AG04449 (cell line): ENCODE data around the gene SMARCA4.

ENCODE experiments used
- CTCF ChIA-PET: fragments of 350-600 bp; formaldehyde crosslinking; extraction: SDS; loops from one replicate; lab custom pipeline; 2021; ENCODE audit warnings: antibody characterized with exemption; lab: Yijun Ruan, JAX
- POLR2A ChIA-PET: fragments of 400-600, 350-600 bp; formaldehyde crosslinking; extraction: SDS; loops from one replicate; lab custom pipeline; 2020; ENCODE audit warnings: antibody characterized with exemption, inconsistent platforms; lab: Yijun Ruan, JAX
- DNase-seq: peaks from one replicate; pipeline ENCODE4 v3.0.0-alpha.2; 2010; ENCODE audit warnings: low read depth, low spot score
- H3K4me3 ChIP-seq: 2 replicates; pipeline ENCODE4 v1.5.1; 2011; ENCODE audit warnings: low read depth, mild to moderate bottlenecking, control low read depth, low read length
- CTCF ChIP-seq: IDR thresholded peaks from one replicate; pipeline ENCODE4 v1.5.1; 2011; ENCODE audit warnings: mild to moderate bottlenecking, moderate library complexity, low read length, control low read depth, inconsistent platforms; ENCODE audit not compliant: insufficient read depth; ENCODE audit errors: missing control alignments

SMARCA4 gene

GRCh38 chr19:11023016-11023415, 62.2 kb downstream of the SMARCA4 start:
- ChIA-PET CTCF (interaction anchor here (1.0 to 7.1 kb wide), 4 partner anchors 12 to 84 kb away, joined by 3 to 56 read pairs (median 3); no protein-coding TSS in a partner anchor), POLR2A (no interaction called here)
- TF ChIP-seq CTCF: no peak
- H3K4me3 ChIP-seq: no peak overlapping the region
- no peak for DNase-seq

- TF ChIP-seq CTCF: no peak
- no peak for DNase-seq
- POLR2A ChIA-PET: no interaction called here
- CTCF ChIA-PET: interaction anchor here (0.6 to 7.1 kb wide), 3 partner anchors 12 to 102 kb away, joined by 3 to 56 read pairs (median 3); no protein-coding TSS in a partner anchor
- no peak overlapping the region for H3K4me3 ChIP-seq
Observed at GRCh38 chr19:11023710-11024109, 62.9 kb downstream of the SMARCA4 start.

GRCh38 chr19:11024259-11024658, 63.4 kb downstream of the SMARCA4 start:
- no peak overlapping the region for H3K4me3 ChIP-seq
- no peak for DNase-seq
- ChIA-PET POLR2A (no interaction called here), CTCF (interaction anchor here (0.6 to 7.1 kb wide), 3 partner anchors 11 to 101 kb away, joined by 3 to 56 read pairs (median 3); no protein-coding TSS in a partner anchor)
- no peak for TF ChIP-seq CTCF

- CTCF ChIA-PET: interaction anchor here (7.1 kb wide), 1 partner anchor 10 kb away, joined by 56 read pairs; no protein-coding TSS in a partner anchor
- TF ChIP-seq CTCF: no peak
- H3K4me3 ChIP-seq: no peak overlapping the region
- DNase-seq: no peak
- POLR2A ChIA-PET: no interaction called here
Observed at GRCh38 chr19:11025006-11025405, 64.2 kb downstream of the SMARCA4 start.

GRCh38 chr19:11025445-11025844, 64.6 kb downstream of the SMARCA4 start:
- POLR2A ChIA-PET: no interaction called here
- CTCF ChIA-PET: interaction anchor here (7.1 kb wide), 1 partner anchor 10 kb away, joined by 56 read pairs; no protein-coding TSS in a partner anchor
- no peak for TF ChIP-seq CTCF
- DNase-seq: no peak
- H3K4me3 ChIP-seq: no peak overlapping the region

- no peak overlapping the region for H3K4me3 ChIP-seq
- no peak for TF ChIP-seq CTCF
- POLR2A ChIA-PET: no interaction called here
- CTCF ChIA-PET: interaction anchor here (1.5 to 7.1 kb wide), 3 partner anchors 9 to 100 kb away, joined by 5 to 56 read pairs (median 6); no protein-coding TSS in a partner anchor
- DNase-seq: no peak
Observed at GRCh38 chr19:11025997-11026396, 65.2 kb downstream of the SMARCA4 start.
